Measurements from ENCODE around the gene HORMAD2.

DNA sequence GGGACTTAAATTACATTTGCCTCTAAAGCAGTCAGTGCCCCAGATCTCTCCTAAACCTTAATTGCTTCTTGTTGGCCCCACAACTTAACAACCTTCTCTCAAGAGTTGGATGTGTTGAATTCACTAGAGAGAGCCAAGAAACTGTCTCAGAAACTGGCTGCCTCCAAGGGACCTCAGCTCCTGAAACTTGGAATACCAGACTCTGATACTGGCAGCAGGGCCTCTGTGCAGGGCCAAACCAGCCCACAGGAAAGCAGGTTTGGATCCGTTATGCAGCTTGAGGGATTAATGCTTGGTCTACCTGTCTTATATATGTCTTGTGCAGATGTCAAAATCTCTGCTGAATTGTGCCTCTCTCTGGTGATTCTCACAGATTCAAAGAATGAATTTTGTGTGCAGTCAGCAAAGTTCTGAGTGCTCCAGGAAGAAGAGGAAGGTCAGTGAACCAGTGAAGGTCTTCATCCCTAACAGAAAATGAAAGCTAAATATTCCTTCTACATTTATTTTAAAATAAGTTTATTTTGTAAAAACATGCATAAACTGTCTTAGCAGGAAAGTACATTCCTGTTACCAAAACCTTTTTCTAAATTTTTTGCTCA lies 95.5 kb downstream of the HORMAD2 start:
- TF ChIP-seq POLR2A (IDR thresholded peaks at IDR 0.05) (no peak), CTCF (IDR thresholded peaks at IDR 0.05) (no peak)
